H9 (cell line): ENCODE measurements around the gene TBXAS1. TPM values are rescaled to one million over a fixed set of nuclear protein-coding genes. Genes with fewer than 3 reads are reported as not detected.

Source experiments
- DNase-seq: peaks from one replicate; pipeline ENCODE4 v3.0.0-alpha.2; 2017
- H2AFZ ChIP-seq: one replicate; pipeline ENCODE4 v1.6.1; 2013; ENCODE audit warnings: mild to moderate bottlenecking, low read length, control low read depth, moderate library complexity
- H2AK5ac ChIP-seq: 2 replicates; pipeline ENCODE4 v1.6.1; 2013; ENCODE audit warnings: low read length, control low read depth, mixed read lengths; ENCODE audit not compliant: insufficient read length
- H2BK120ac ChIP-seq: one replicate; pipeline ENCODE4 v1.6.1; 2013; ENCODE audit warnings: low read depth, mild to moderate bottlenecking, low read length, control low read depth, inconsistent platforms; ENCODE audit not compliant: poor library complexity, severe bottlenecking
- H2BK12ac ChIP-seq: 2 replicates; pipeline ENCODE4 v1.6.1; 2013; ENCODE audit warnings: low read length, control low read depth, mixed read lengths, low read depth; ENCODE audit not compliant: insufficient read length
- H2BK15ac ChIP-seq: 2 replicates; pipeline ENCODE4 v1.6.1; 2013; ENCODE audit warnings: low read depth, low read length, control low read depth
- H2BK20ac ChIP-seq: one replicate; pipeline ENCODE4 v1.6.1; 2013; ENCODE audit warnings: low read depth, mild to moderate bottlenecking, low read length, control low read depth, inconsistent platforms; ENCODE audit not compliant: poor library complexity, severe bottlenecking
- H2BK5ac ChIP-seq: 2 replicates; pipeline ENCODE4 v1.6.1; 2013; ENCODE audit warnings: low read length, control low read depth, mixed read lengths; ENCODE audit not compliant: insufficient read length
- H3K14ac ChIP-seq: 2 replicates; pipeline ENCODE4 v1.6.1; 2013; ENCODE audit warnings: low read length, control low read depth; ENCODE audit not compliant: insufficient read depth
- H3K18ac ChIP-seq: 2 replicates; pipeline ENCODE4 v1.6.1; 2013; ENCODE audit warnings: low read depth, mild to moderate bottlenecking, mixed read lengths, low read length, control low read depth; ENCODE audit not compliant: insufficient read length
- H3K23ac ChIP-seq: 2 replicates; pipeline ENCODE4 v1.6.1; 2013; ENCODE audit warnings: low read length, control low read depth, mixed read lengths, low read depth; ENCODE audit not compliant: insufficient read length
- H3K23me2 ChIP-seq: 2 replicates; pipeline ENCODE4 v1.6.1; 2013; ENCODE audit warnings: low read depth, mild to moderate bottlenecking, mixed read lengths, low read length, control low read depth; ENCODE audit not compliant: insufficient read length, poor library complexity, severe bottlenecking
- H3K27ac ChIP-seq: 2 replicates; pipeline ENCODE4 v1.5.1; 2013; ENCODE audit warnings: low read length, control low read depth, mixed read lengths, low read depth; ENCODE audit not compliant: insufficient read length
- H3K27me3 ChIP-seq: 2 replicates; pipeline ENCODE4 v1.6.1; 2013; ENCODE audit warnings: low read length, control low read depth, inconsistent platforms; ENCODE audit not compliant: insufficient read depth
- H3K4ac ChIP-seq: 2 replicates; pipeline ENCODE4 v1.6.1; 2013; ENCODE audit warnings: low read depth, mild to moderate bottlenecking, control low read depth, inconsistent platforms, low read length, moderate library complexity
- H3K4me1 ChIP-seq: 2 replicates; pipeline ENCODE4 v1.6.1; 2013; ENCODE audit warnings: low read length, control low read depth, inconsistent platforms; ENCODE audit not compliant: insufficient read depth
- H3K4me2 ChIP-seq: 2 replicates; pipeline ENCODE4 v1.6.1; 2013; ENCODE audit warnings: low read length, control low read depth, mixed read lengths; ENCODE audit not compliant: insufficient read length, insufficient read depth
- H3K56ac ChIP-seq: 2 replicates; pipeline ENCODE4 v1.6.1; 2013; ENCODE audit warnings: low read depth, mild to moderate bottlenecking, mixed read lengths, low read length, control low read depth; ENCODE audit not compliant: insufficient read length
- H3K79me1 ChIP-seq: 2 replicates; pipeline ENCODE4 v1.6.1; 2013; ENCODE audit warnings: low read depth, mild to moderate bottlenecking, moderate library complexity, low read length, control low read depth, inconsistent platforms; ENCODE audit not compliant: insufficient read depth, poor library complexity, severe bottlenecking
- H3K79me2 ChIP-seq: 2 replicates; pipeline ENCODE4 v1.6.1; 2013; ENCODE audit warnings: low read length, control low read depth, inconsistent platforms; ENCODE audit not compliant: insufficient read depth
- H3K9ac ChIP-seq: 2 replicates; pipeline ENCODE4 v1.6.1; 2013; ENCODE audit warnings: low read length, control low read depth, mixed read lengths; ENCODE audit not compliant: insufficient read length; ENCODE audit errors: extremely low read depth
- H3K9me3 ChIP-seq: one replicate; pipeline ENCODE4 v1.6.1; 2013; ENCODE audit warnings: low read depth, low read length, inconsistent platforms; ENCODE audit not compliant: control insufficient read depth
- H3T11ph ChIP-seq: one replicate; pipeline ENCODE4 v1.6.1; 2013; ENCODE audit warnings: mild to moderate bottlenecking, low read length, control low read depth, inconsistent platforms
- H4K20me1 ChIP-seq: one replicate; pipeline ENCODE4 v1.6.1; 2013; ENCODE audit not compliant: control insufficient read depth, insufficient read length, insufficient read depth
- H4K5ac ChIP-seq: 2 replicates; pipeline ENCODE4 v1.6.1; 2013; ENCODE audit warnings: low read depth, mild to moderate bottlenecking, mixed read lengths, low read length, control low read depth; ENCODE audit not compliant: insufficient read length
- H4K8ac ChIP-seq: replicated peaks from 2 replicates; pipeline ENCODE4 v1.6.1; 2013; ENCODE audit warnings: low read length, control low read depth, mixed read lengths, low read depth; ENCODE audit not compliant: insufficient read length
- H4K91ac ChIP-seq: 2 replicates; pipeline ENCODE4 v1.6.1; 2013; ENCODE audit warnings: low read depth, mild to moderate bottlenecking, moderate library complexity, mixed read lengths, low read length, control low read depth; ENCODE audit not compliant: insufficient read length
- H3K27ac Mint-ChIP-seq, 3 experiments: 2 replicates in 2 of 3; 3 replicates in 1 of 3; pipeline ENCODE4 v1.8.0; 2020 to 2021; ENCODE audit warnings: mixed read lengths in 3 of 3, mild to moderate bottlenecking in 1 of 3, moderate library complexity in 1 of 3
- H3K27me3 Mint-ChIP-seq: 2 replicates; pipeline ENCODE4 v1.8.0; 2021; ENCODE audit warnings: low read depth, mild to moderate bottlenecking, moderate library complexity, mixed read lengths
- H3K36me3 Mint-ChIP-seq, 3 experiments: 2 replicates in 2 of 3; 3 replicates in 1 of 3; pipeline ENCODE4 v1.8.0; 2020 to 2021; ENCODE audit warnings: low read depth in 3 of 3, mixed read lengths in 3 of 3; ENCODE audit not compliant: insufficient read depth in 1 of 3
- H3K4me1 Mint-ChIP-seq, 2 experiments: 2 replicates each; pipeline ENCODE4 v1.8.0; 2020; ENCODE audit warnings: mixed read lengths in 2 of 2
- H3K4me3 Mint-ChIP-seq, 2 experiments: 2 replicates in 1 of 2; 3 replicates in 1 of 2; pipeline ENCODE4 v1.8.0; 2020 to 2021; ENCODE audit warnings: mild to moderate bottlenecking in 2 of 2, mixed read lengths in 2 of 2, moderate library complexity in 1 of 2
- H3K9me3 Mint-ChIP-seq, 2 experiments: 2 replicates in 1 of 2; 3 replicates in 1 of 2; pipeline ENCODE4 v1.8.0; 2020; ENCODE audit warnings: mild to moderate bottlenecking in 2 of 2, mixed read lengths in 2 of 2, moderate library complexity in 1 of 2
- WGBS: extraction: QIAGEN DNeasy Blood & Tissue Kit; methylation state at CpG from one replicate; pipeline ENCODE4 v1.1.7; 2013; ENCODE audit warnings: missing lambda C conversion rate, low lambda C conversion rate, mixed read lengths; ENCODE audit not compliant: insufficient read length; ENCODE audit errors: extremely low coverage; 5-methylcytosine and 5-hydroxymethylcytosine counted together
- total RNA-seq: library from RNA; stranded (reverse); gene quantifications from 2 replicates; pipeline ENCODE4 v1.2.1, GENCODE V29; 2021
- TF ChIP-seq, protein P1 (sequence below): fragments of 200-600 bp; sonication (generic); conservative IDR thresholded peaks from 3 replicates; pipeline ENCODE4 v1.8.0; 2021; ENCODE audit warnings: antibody characterized with exemption, mild to moderate bottlenecking

The TBXAS1 gene
- total RNA-seq, 1 experiment from 2014 or later = 0.39 TPM

DNA sequence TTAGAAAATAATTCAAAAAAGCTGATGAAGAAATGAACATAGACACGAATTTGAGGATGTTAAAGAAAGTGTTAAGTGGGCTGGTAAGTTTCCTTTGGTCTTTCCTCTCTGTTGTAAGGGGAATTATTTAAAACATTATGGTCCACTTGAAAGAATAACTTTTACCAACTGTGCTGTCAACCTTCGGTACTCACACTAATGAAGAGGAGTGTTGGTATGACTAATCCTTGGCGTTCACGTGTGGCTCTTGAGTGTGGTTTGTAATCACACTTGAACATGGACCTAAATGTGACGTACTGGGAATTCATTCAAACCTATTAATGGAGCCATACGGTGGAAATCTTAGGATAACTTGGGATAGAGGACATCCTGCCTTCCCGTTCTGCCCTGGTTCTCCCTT is 41.3 kb downstream of the TBXAS1 start:
- Histone ChIP-seq H3K4ac (no peak overlapping the region), H3K79me2 (no peaks in the 10 kb centered on the region), H2BK12ac (no peak overlapping the region), H4K91ac (no peak overlapping the region), H3K27ac (no peak overlapping the region), H3K4me1 (no peaks in the 10 kb centered on the region), H2BK15ac (no peak overlapping the region), H3K4me2 (no peak overlapping the region), H3K9me3 (no peaks in the 10 kb centered on the region), H4K5ac (no peak overlapping the region), H2BK120ac (no peak overlapping the region), H2BK20ac (no peak overlapping the region), H3K14ac (no peak overlapping the region), H4K20me1 (no peaks in the 10 kb centered on the region), H2AFZ (no peak overlapping the region), H2BK5ac (no peak overlapping the region), H4K8ac (no peak overlapping the region), H3K56ac (no peak overlapping the region), H3K23ac (no peak overlapping the region), H3K27me3 (no peaks in the 10 kb centered on the region), H3K23me2 (no peaks in the 10 kb centered on the region), H3K18ac (no peak overlapping the region), H3K79me1 (no peaks in the 10 kb centered on the region), H3K9ac (no peak overlapping the region), H3T11ph (no peak overlapping the region), H2AK5ac (no peak overlapping the region)
- no CpG with 5 or more reads among the region's 7 CpGs for WGBS
- H3K4me3 Mint-ChIP-seq = no peak overlapping the region
- no peak overlapping the region for H3K27ac Mint-ChIP-seq
- no peak for DNase-seq
- H3K9me3 Mint-ChIP-seq = peaks cover 0 to under 1% of the 10 kb centered on the region in 2 experiments; a peak in 1 of 5 replicates
- TF ChIP-seq, protein P1, sequence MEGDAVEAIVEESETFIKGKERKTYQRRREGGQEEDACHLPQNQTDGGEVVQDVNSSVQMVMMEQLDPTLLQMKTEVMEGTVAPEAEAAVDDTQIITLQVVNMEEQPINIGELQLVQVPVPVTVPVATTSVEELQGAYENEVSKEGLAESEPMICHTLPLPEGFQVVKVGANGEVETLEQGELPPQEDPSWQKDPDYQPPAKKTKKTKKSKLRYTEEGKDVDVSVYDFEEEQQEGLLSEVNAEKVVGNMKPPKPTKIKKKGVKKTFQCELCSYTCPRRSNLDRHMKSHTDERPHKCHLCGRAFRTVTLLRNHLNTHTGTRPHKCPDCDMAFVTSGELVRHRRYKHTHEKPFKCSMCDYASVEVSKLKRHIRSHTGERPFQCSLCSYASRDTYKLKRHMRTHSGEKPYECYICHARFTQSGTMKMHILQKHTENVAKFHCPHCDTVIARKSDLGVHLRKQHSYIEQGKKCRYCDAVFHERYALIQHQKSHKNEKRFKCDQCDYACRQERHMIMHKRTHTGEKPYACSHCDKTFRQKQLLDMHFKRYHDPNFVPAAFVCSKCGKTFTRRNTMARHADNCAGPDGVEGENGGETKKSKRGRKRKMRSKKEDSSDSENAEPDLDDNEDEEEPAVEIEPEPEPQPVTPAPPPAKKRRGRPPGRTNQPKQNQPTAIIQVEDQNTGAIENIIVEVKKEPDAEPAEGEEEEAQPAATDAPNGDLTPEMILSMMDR = no peak
- no peaks in the 10 kb centered on the region for H3K36me3 Mint-ChIP-seq
- no peaks in the 10 kb centered on the region for H3K27me3 Mint-ChIP-seq
- no peaks in the 10 kb centered on the region for H3K4me1 Mint-ChIP-seq
